GM12891 (cell line): Measurements from ENCODE around the gene AVL9.

Experiments
- PAX5 ChIP-seq: IDR thresholded peaks from 2 replicates; pipeline ENCODE4 v1.6.1; 2011; ENCODE audit warnings: low read length, moderate library complexity, mild to moderate bottlenecking; ENCODE audit not compliant: insufficient read depth, severe bottlenecking
- POLR2A ChIP-seq: IDR thresholded peaks from 2 replicates; pipeline ENCODE4 v1.6.1; 2011; ENCODE audit warnings: low read depth, low read length, control low read depth
- POLR2AphosphoS5 ChIP-seq: IDR thresholded peaks from 2 replicates; pipeline ENCODE4 v1.6.1; 2011; ENCODE audit warnings: low read depth, low read length, control low read depth
- SPI1 ChIP-seq: IDR thresholded peaks from 2 replicates; pipeline ENCODE4 v1.6.1; 2011; ENCODE audit warnings: low read depth, low read length, control low read depth
- TAF1 ChIP-seq: IDR thresholded peaks from 2 replicates; pipeline ENCODE4 v1.6.1; 2011; ENCODE audit warnings: low read depth, low read length, control low read depth

DNA sequence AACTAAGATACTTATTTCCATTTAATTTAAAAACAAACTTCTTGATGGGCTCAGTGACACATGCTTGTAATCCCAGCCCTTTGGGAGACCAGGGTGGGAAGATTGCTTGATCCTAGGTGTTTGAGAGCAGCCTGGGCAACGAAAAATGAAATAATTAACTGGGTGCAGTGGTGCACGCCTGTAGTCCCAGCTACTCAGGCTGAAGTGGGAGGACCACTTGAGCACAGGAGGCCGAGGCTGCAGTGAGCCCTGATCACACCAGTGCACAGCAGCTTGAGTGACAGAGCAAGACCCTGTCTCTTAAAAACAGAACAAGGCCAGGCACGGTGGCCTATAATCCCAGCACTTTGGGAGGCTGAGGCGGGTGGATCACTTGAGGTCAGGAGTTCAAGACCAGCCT, 37.4 kb downstream of the AVL9 start:
- TF ChIP-seq POLR2A: no peak
- no peak for TF ChIP-seq TAF1
- no peak for TF ChIP-seq PAX5
- no peak for TF ChIP-seq POLR2AphosphoS5
- no peak for TF ChIP-seq SPI1
